Sigmoid colon (tissue), 4 donors: ENCODE data around the gene AFDN.

ENCODE experiments used
- EP300 ChIP-seq, 4 donors: sonication (generic); formaldehyde crosslinking; IDR thresholded peaks; one replicate each; pipeline ENCODE4 v1.6.1; 2017; ENCODE audit warnings: antibody characterized with exemption in 4 of 4
- POLR2A ChIP-seq, 2 donors: fragments of 450-650 bp; IDR thresholded peaks; one replicate each; pipeline ENCODE4 v1.6.1; 2016; ENCODE audit warnings: antibody characterized with exemption in 2 of 2, mild to moderate bottlenecking in 2 of 2, moderate library complexity in 2 of 2

GRCh38 chr6:167888098-167888497, 61.4 kb downstream of the AFDN start:
- TF ChIP-seq EP300 (IDR thresholded peaks at IDR 0.05) (no peak), POLR2A (IDR thresholded peaks at IDR 0.05) (no peak)
